ENCODE results near the gene MAP9.
"Not testable (repeated sequence)": the region's sequence is repeated elsewhere in the genome, so short reads cannot be mapped to it uniquely, and the experiment has no call there.

The MAP9 gene

DNA sequence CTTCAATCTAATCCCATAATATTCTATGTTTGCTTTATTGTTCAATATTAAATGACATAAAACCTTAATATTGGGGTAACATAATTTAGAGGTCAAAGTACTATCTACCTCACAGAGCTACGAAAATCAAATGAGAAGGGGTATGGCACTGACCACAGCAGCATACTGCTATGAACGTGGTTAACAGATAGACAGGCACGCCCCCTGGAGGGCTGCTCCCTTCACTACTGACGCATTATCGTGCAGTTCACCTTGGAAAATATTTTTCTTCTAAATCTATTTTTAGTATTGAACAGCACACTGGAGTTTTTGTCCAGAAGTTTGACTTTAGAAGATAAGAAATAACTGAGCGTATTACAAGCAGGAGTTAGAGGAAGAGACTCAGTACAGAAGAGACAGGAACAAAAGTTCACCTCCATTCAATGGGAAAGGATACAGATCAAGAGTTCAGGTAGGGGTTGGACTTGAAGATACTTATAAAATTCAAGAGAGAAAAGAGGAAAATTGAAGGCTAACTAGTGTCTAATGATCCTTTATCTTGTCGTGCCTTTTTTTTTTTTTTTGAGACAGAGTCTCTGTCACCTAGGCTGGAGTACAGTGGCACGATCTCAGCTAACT lies 22.7 kb downstream of the MAP9 start:
- in situ Hi-C loops (cut with HindIII; ENCODE audit: low sequenced_read_pairs) = no loop called here

DNA sequence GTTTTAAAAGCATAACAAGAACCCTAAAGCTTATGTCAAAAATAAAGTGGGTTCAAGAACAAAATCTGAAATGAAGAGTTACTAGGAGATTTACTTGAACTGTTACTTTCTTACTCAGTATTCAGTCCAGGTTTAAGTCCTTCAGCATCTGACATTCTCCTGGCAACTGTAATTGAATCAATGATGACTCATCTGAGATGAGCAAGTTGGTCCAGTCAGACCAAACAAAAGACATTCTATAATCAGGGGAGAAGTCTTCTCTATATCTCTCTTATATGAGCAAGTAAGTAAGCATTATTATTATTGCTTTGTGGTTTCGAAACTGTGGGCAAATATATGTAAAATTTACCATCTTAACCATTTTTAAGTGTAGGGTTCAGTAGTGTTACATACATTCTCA lies 34.6 kb downstream of the MAP9 start:
- in situ Hi-C loops (cut with HindIII; ENCODE audit: low sequenced_read_pairs) = no loop called here

DNA sequence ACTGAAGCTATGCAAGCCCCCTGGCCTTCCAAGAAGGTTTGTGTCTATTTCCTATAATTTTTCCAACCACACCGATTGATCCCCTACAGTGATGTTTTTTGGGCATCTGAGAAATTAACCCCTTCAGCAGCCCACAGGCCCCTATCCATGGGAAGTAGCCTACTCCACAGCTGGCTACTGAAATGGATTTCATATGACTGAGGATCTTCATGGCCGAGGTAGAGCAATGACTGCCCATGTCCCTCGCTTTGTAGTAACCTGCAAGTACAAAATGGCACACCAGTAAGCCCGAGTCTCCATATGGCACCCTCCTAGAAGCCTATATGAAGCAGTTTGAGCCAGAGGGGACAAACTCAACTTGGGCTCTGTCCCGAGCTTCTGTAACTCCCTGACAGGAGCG lies 36.8 kb downstream of the MAP9 start:
- in situ Hi-C loops (cut with HindIII; ENCODE audit: low sequenced_read_pairs) = no loop called here

DNA sequence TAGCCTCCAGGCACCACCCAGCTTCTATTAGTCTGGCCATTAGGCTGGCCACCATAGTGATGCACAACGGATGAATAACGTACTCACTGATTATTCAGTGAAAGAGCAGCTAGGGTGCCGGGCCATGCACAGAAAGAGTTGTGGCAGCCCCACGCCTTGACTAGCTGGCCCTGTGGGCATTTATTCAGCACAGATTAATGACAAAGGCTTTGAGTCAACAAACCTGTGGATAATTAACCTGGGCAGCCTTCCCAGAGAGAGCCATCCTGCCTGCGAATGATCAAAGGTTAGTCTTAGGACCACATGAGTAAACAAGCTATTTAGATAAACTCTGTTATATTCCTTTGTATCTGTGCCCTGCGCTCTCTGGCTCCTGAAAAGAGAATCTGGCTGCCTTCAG lies 37.2 kb downstream of the MAP9 start:
- in situ Hi-C loops (cut with HindIII; ENCODE audit: low sequenced_read_pairs) = no loop called here

DNA sequence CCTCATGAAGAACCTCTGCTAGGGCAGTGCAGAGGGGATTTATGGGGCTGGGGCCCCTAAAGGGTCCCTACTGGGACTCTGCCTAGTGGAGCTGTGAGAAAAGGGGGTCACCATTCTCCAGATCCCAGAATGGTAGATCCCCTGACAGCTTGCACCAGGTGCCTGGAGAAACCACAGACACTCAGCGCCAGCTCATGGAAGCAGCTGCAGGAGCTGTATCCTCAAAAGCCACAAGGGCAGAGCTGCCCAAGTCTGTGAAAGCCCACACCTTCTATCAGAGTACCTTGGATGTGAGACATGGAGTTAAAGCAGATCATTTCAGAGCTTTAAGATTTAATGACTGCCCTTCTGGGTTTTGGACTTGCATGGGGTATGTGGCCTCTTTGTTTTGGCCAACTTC lies 38.6 kb downstream of the MAP9 start:
- in situ Hi-C loops (cut with HindIII; ENCODE audit: low sequenced_read_pairs) = no loop called here

DNA sequence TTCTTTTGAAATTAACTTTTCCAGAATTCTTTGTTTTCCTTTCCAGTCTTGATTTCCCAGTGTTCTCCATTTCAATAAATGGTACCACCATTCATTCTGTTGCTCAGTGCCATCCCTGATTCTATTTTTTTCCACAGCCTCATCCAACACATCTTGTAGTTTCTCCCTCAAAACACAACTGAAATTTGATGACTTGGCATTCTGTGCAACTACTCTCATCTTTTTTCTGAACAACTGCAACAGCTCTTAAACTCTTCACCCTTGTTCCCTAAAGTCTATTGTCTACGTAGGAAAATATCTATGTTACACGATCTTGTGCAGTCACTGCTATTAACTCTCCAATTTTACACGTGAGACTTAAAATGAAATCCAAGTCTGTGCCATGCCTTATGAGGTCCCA lies 40.5 kb downstream of the MAP9 start:
- in situ Hi-C loops (cut with HindIII; ENCODE audit: low sequenced_read_pairs) = no loop called here

DNA sequence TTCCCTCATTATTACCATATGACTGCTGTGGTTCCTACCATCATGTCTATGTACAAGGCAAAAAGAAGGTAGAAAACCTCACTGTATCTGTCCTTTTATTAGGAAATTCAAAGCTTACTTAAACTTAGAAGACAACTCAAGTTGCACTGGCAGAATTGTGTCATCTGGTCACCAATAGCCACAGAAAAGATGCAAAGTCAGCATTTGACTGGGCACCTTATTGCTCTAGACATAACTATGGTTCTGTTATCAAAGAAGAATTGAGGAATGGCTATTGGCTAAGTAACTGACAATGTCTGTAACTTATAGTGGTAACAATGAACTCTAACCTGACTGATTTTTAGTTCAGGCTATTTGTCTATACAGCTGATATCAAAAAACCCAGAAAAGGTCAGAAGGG lies 45.3 kb downstream of the MAP9 start:
- in situ Hi-C loops (cut with HindIII; ENCODE audit: low sequenced_read_pairs) = no loop called here

DNA sequence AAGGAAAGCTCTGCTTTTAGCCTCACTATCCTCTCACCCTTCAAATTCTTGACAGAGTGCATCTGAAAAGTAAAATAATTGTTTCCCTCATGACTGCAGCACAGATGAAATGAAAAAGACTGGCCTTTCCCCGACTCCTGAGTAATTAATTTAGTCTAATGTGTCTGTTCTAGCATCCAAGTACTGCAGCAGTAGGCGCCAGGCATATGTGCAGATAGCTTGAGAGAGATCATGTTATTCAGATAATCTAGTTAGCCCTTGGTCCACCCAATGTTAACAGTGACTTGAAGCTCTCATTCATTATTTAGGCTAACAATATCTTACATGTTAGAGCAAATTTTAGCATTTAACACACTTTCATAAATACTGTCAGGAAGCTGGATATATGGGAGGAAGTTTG lies 54.0 kb downstream of the MAP9 start:
- in situ Hi-C loops (cut with HindIII; ENCODE audit: low sequenced_read_pairs) = no loop called here

DNA sequence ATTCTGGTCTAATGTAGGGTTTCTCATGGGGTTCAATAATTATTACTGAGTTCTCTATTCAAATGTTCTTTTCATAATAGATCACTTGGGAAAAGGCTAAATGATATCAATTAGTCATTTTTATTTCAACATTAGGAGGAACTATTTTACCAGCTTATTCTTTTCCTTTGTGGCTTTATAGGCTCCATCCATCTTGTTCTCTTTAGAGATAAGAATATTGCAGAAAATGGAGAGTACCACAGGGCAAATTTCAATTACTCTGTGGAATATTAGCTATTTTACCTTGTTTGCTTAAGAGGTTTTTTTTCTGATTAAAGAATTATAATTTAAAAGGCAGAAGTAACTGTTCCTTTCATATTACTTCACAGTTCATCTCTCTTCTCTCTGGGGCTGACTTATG lies 55.8 kb downstream of the MAP9 start:
- in situ Hi-C loops (cut with HindIII; ENCODE audit: low sequenced_read_pairs) = no loop called here

DNA sequence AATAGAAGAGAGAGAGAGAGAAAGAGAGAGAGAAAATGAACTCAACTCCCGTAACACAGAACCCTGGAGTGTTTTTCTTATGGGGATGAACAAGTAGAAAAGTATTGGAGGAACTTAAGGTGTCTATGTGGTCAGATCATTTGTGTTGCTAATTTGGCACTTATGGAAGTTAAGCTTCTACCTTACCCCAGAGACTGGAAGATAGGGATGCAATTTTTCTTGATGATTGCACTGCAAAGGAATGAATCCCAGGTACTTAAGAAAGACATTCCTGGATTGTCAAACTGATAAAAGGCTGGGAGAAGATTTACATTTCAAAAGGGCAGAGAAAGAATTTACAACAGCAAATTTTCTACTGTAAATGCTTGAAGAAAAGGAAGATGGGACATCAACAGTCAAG lies 57.2 kb downstream of the MAP9 start:
- in situ Hi-C loops (cut with HindIII; ENCODE audit: low sequenced_read_pairs) = no loop called here

DNA sequence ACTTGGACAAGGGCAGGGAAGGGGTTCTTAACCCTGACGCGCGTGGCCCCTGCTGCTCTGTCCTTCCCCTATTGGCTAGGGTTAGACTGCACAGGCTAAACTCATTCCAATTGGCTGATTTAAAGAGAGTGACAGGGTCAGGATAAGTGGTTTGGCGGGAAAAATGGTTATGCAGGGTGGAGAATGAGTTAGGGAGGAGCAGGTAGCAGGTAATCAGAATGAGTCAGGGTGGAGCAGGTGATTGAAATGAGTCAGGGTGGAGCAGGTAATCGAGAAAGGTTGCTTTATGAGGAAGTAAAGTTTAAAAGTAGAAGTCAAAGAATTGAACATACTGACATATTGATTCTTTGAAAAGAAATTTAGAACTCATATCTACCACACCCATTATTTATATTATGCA lies 64.7 kb downstream of the MAP9 start:
- in situ Hi-C loops (cut with HindIII; ENCODE audit: low sequenced_read_pairs) = not testable (repeated sequence)

DNA sequence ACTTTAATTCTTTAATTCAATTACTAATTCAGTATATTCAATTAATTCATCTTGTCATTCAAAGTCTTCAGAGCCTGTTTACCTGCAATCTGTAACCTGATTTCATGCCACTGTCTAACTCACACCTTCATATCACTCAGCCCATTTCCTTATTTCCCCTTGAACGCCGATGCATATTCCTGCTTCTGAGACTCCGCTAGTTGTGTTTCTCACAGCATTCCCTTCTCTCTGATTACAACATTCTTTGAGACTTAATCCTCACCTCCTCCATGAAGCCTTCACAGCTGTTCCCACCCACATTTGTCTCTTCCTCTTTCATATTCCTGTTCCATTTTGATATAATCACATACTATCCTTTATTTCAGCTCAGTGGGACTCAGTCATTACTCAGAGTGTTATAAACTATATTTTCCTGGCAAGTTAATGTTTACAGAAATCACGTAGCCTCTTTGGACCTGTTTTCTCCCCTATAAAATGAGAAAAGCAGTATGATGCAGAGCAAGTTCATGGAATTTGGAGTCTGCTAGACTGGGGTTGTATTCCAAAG lies 69.0 kb downstream of the MAP9 start:
- in situ Hi-C loops (cut with HindIII; ENCODE audit: low sequenced_read_pairs) = no loop called here

DNA sequence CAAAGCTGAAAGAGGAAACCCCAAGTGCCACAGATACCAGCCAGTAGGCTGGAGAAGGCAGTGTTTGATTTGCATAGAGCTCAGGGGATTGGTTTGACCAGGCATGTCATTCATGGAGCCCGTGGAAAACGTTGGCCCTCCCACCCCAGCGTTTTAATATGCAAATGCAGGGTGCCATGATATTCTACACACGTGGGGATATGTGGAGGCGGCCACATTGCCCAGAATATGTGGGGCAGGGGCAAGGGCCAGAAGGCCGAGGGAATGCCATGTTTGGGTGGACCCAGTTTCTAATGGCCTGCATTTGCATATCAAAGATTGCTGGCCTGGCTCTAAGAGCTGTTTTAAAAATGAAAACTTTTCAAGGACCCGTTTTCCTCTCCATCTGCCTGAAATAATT lies 71.1 kb downstream of the MAP9 start:
- in situ Hi-C loops (cut with HindIII; ENCODE audit: low sequenced_read_pairs) = no loop called here

DNA sequence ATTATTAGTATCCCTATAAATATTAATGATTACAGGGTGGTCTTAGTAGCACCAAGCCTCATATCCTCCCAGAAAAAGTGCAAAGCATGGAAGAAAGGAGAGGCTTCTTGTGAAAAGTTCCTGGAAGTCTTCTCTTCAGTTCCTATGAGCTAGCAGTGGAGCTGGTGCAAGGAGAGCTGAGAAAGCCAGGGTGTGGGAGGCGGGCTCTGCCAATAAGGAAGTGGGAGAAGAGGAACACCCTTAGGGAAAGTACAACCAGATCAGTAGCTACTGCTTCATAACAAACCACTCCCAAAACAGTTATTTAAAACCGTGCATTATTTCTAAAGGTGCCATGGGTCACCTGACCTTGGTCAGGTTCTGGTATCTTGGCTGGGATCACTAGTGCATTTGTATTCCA lies 72.4 kb downstream of the MAP9 start:
- in situ Hi-C loops (cut with HindIII; ENCODE audit: low sequenced_read_pairs) = no loop called here

DNA sequence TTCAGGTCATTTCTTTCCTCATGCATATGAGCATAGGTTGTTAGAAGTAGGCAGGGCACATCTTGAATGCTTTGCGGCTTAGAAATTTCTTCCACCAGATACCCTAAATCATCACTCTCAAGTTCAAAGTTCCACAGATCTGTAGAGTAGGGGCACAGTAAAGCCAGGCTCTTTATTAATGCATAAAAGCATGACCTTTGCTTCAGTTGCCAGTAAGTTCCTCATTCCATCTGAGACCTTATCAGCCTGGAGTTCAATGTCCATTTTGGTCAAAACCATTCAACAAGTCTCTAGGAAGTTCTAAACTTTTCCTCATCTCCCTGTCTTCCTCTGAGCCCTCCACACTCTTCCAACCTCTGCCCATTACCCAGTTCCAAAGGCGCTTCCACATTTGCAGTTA lies 77.7 kb downstream of the MAP9 start:
- in situ Hi-C loops (cut with HindIII; ENCODE audit: low sequenced_read_pairs) = no loop called here
